ENCODE data around the gene SATB1. TPM values are rescaled to one million over a fixed set of nuclear protein-coding genes. Genes with fewer than 3 reads are reported as not detected.

The SATB1 gene
- total RNA-seq, 1 donor from 2014 or later: 22.1 TPM

- DNase-seq (ENCODE audit: low read depth, low spot score): no peak
- H3K27me3 Mint-ChIP-seq (ENCODE audit: low read depth): no peaks in the 10 kb centered on the region
- H3K4me1 Mint-ChIP-seq: no peaks in the 10 kb centered on the region
- TF ChIP-seq CTCF (conservative IDR thresholded peaks at IDR 0.05): no peak
- no peak overlapping the region for H3K27ac Mint-ChIP-seq (ENCODE audit: unreplicated experiment)
- no peak overlapping the region for H3K4me3 Mint-ChIP-seq
- H3K9me3 Mint-ChIP-seq: peaks cover 23% of the 10 kb centered on the region
- H3K36me3 Mint-ChIP-seq (ENCODE audit: low read depth): peaks cover 28% of the 10 kb centered on the region
Measured at GRCh38 chr3:18297126-18297525, 128.0 kb downstream of the SATB1 start.

All from neural crest cell (in vitro differentiated cells).